AG04450 (cell line): ENCODE data around the gene PRMT5. TPM values are rescaled to one million over a fixed set of nuclear protein-coding genes. Genes with fewer than 3 reads are reported as not detected.

Experiments
- CTCF ChIA-PET: fragments of 300-600, 350-600 bp; formaldehyde crosslinking; extraction: SDS; loops from one replicate; lab custom pipeline; 2022; ENCODE audit warnings: antibody characterized with exemption, inconsistent platforms; lab: Charles Lee
- POLR2A ChIA-PET: fragments of 350-600 bp; formaldehyde crosslinking; extraction: SDS; loops from one replicate; lab custom pipeline; 2021; ENCODE audit warnings: antibody characterized with exemption, inconsistent platforms; lab: Yijun Ruan, JAX
- DNase-seq: peaks from one replicate; pipeline ENCODE4 v3.0.0-alpha.2; 2011; ENCODE audit warnings: low read depth, low spot score
- H3K27ac ChIP-seq: one replicate; pipeline ENCODE4 v1.5.1; 2012; ENCODE audit warnings: low read depth, low read length, control low read depth
- H3K27me3 ChIP-seq: one replicate; pipeline ENCODE4 v1.6.0; 2012; ENCODE audit warnings: low read length; ENCODE audit not compliant: control insufficient read depth, insufficient read depth
- H3K4me3 ChIP-seq: 2 replicates; pipeline ENCODE4 v1.5.1; 2011; ENCODE audit warnings: mild to moderate bottlenecking, low read depth, low read length, control low read depth
- H3K9me3 ChIP-seq: 2 replicates; pipeline ENCODE4 v1.5.1; 2012; ENCODE audit warnings: low read length; ENCODE audit not compliant: control insufficient read depth, insufficient read depth
- CTCF ChIP-seq: IDR thresholded peaks from 2 replicates; pipeline ENCODE4 v1.5.1; 2011; ENCODE audit warnings: low read depth, low read length, control low read depth, inconsistent platforms
- polyA plus RNA-seq: library from polyadenylated mRNA; depleted of rRNA; stranded (reverse); fragments of >200 nt; gene quantifications from 2 replicates; pipeline ENCODE4 v1.2.3, GENCODE V29; 2011

The PRMT5 gene
- polyA plus RNA-seq, 1 experiment, result 125 TPM

GRCh38 chr14:22884076-22884737, 45.0 kb downstream of the PRMT5 start:
- no peak for DNase-seq
- no peak for TF ChIP-seq CTCF
- H3K27me3 ChIP-seq, result no peaks in the 10 kb centered on the region
- no peak overlapping the region for H3K27ac ChIP-seq
- no peaks in the 10 kb centered on the region for H3K9me3 ChIP-seq
- CTCF ChIA-PET, result interaction anchor here (0.9 to 9.1 kb wide), 5 partner anchors 12 to 327 kb away, joined by 3 to 110 read pairs (median 8); partner anchors contain the start of gene LRP10
- H3K4me3 ChIP-seq, result no peak overlapping the region
- POLR2A ChIA-PET, result no interaction called here

- POLR2A ChIA-PET, result interaction anchor here (0.6 to 0.8 kb wide), 3 partner anchors 9 to 293 kb away, joined by 3 to 6 read pairs (median 3); no protein-coding TSS in a partner anchor
- CTCF ChIA-PET, result interaction anchor here (0.8 to 9.1 kb wide), 7 partner anchors 11 to 327 kb away, joined by 3 to 110 read pairs (median 8); partner anchors contain the start of gene LRP10
- no peak for DNase-seq
- no peak for TF ChIP-seq CTCF
- Histone ChIP-seq H3K27me3 (no peaks in the 10 kb centered on the region), H3K27ac (no peak within 1 kb of the TSS), H3K9me3 (no peaks in the 10 kb centered on the region), H3K4me3 (no peak within 1 kb of the TSS)
These were observed 45.8 kb downstream of the PRMT5 start, which contains the start of gene REM2 for GRCh38 chr14:22883173-22883976. Gene REM2, plus strand, starts transcription at chr14:22883222. Its CDS starts 66 bp downstream, at chr14:22883288.

GRCh38 chr14:22882529-22883172, 46.5 kb downstream of the PRMT5 start:
- POLR2A ChIA-PET, result interaction anchor here (0.6 to 0.8 kb wide), 3 partner anchors 10 to 311 kb away, joined by 3 to 10 read pairs (median 3); no protein-coding TSS in a partner anchor
- no peak overlapping the region for H3K4me3 ChIP-seq
- H3K27ac ChIP-seq, result no peak overlapping the region
- H3K9me3 ChIP-seq, result no peaks in the 10 kb centered on the region
- CTCF ChIA-PET, result interaction anchor here (0.6 to 9.1 kb wide), 8 partner anchors 10 to 1554 kb away, joined by 3 to 110 read pairs (median 6); partner anchors contain the start of gene LRP10
- TF ChIP-seq CTCF, result no peak
- no peak for DNase-seq
- no peaks in the 10 kb centered on the region for H3K27me3 ChIP-seq

GRCh38 chr14:22882064-22882463, 47.1 kb downstream of the PRMT5 start:
- H3K27ac ChIP-seq, result no peak overlapping the region

More at GRCh38 chr14:22882064-22882463, 47.1 kb downstream of the PRMT5 start:
- POLR2A ChIA-PET, result interaction anchor here (0.8 kb wide), 1 partner anchor 311 kb away, joined by 10 read pairs; no protein-coding TSS in a partner anchor
- CTCF ChIA-PET, result interaction anchor here (0.7 to 9.1 kb wide), 5 partner anchors 9 to 325 kb away, joined by 3 to 110 read pairs (median 6); partner anchors contain the start of gene LRP10
- DNase-seq, result no peak
- H3K4me3 ChIP-seq, result no peak overlapping the region
- H3K27me3 ChIP-seq, result no peaks in the 10 kb centered on the region
- no peaks in the 10 kb centered on the region for H3K9me3 ChIP-seq
- TF ChIP-seq CTCF, result no peak
